AG09309 (cell line): ENCODE data around the gene AKR1C1.
A peak's percentile ranks its signal among the peaks of the same experiment; 100 is the strongest.
"Not testable (repeated sequence)": the region's sequence is repeated elsewhere in the genome, so short reads cannot be mapped to it uniquely, and the experiment has no call there.

ENCODE experiments used
- DNase-seq: peaks from one replicate; pipeline ENCODE4 v3.0.0-alpha.2; 2010; ENCODE audit warnings: low read depth
- H3K4me3 ChIP-seq: 2 replicates; pipeline ENCODE4 v1.5.1; 2011; ENCODE audit warnings: mild to moderate bottlenecking, low read depth, low read length, moderate library complexity; ENCODE audit not compliant: control insufficient read depth
- TF ChIP-seq, protein P1 (sequence below): IDR thresholded peaks from 2 replicates; pipeline ENCODE4 v1.5.1; 2011; ENCODE audit warnings: mild to moderate bottlenecking, low read depth, low read length, inconsistent platforms; ENCODE audit not compliant: insufficient read depth, control insufficient read depth; ENCODE audit errors: missing control alignments

The AKR1C1 gene

DNA sequence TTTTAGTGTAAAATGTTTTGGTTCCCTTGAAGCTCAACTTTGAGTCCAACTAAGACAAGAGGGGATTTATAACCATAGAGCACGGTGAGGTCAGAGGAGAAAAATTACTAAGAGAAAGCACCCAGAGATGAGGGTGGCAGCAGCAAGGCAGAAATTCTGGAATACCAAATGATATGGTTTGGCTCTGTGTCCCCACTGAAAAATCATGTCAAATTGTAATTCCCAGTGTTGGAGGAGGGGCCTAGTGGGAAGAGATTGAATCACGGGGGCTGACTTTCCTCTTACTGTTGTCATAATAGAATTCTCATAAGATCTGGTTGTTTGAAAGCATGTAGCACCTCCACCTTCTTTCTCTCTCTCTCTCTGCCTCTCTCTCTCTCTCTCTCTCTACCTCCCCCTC is 19.4 kb upstream of the AKR1C1 start:
- TF ChIP-seq, protein P1, sequence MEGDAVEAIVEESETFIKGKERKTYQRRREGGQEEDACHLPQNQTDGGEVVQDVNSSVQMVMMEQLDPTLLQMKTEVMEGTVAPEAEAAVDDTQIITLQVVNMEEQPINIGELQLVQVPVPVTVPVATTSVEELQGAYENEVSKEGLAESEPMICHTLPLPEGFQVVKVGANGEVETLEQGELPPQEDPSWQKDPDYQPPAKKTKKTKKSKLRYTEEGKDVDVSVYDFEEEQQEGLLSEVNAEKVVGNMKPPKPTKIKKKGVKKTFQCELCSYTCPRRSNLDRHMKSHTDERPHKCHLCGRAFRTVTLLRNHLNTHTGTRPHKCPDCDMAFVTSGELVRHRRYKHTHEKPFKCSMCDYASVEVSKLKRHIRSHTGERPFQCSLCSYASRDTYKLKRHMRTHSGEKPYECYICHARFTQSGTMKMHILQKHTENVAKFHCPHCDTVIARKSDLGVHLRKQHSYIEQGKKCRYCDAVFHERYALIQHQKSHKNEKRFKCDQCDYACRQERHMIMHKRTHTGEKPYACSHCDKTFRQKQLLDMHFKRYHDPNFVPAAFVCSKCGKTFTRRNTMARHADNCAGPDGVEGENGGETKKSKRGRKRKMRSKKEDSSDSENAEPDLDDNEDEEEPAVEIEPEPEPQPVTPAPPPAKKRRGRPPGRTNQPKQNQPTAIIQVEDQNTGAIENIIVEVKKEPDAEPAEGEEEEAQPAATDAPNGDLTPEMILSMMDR = no peak
- H3K4me3 ChIP-seq = no peak overlapping the region
- DNase-seq = no peak

DNA sequence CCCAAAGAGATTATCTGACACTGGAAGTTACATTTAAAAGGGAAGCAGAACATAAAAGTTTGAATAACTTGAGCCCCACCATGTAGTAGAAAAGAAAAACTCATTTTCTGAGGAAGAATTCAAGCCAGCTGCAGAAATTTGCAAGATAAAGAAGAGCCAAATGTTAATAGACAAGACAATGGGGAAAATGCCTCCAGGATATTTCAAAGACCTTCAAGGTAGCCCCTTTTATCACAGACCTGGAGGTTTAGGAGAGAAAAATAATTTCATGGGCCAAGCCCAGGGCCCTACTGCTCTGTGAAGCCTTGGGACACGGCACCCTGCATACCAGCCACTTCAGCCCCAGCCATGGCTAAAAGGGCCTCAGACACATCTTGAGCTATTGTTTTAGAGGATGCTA is 18.4 kb upstream of the AKR1C1 start:
- no peak for DNase-seq
- no peak overlapping the region for H3K4me3 ChIP-seq
- TF ChIP-seq, protein P1 = no peak

DNA sequence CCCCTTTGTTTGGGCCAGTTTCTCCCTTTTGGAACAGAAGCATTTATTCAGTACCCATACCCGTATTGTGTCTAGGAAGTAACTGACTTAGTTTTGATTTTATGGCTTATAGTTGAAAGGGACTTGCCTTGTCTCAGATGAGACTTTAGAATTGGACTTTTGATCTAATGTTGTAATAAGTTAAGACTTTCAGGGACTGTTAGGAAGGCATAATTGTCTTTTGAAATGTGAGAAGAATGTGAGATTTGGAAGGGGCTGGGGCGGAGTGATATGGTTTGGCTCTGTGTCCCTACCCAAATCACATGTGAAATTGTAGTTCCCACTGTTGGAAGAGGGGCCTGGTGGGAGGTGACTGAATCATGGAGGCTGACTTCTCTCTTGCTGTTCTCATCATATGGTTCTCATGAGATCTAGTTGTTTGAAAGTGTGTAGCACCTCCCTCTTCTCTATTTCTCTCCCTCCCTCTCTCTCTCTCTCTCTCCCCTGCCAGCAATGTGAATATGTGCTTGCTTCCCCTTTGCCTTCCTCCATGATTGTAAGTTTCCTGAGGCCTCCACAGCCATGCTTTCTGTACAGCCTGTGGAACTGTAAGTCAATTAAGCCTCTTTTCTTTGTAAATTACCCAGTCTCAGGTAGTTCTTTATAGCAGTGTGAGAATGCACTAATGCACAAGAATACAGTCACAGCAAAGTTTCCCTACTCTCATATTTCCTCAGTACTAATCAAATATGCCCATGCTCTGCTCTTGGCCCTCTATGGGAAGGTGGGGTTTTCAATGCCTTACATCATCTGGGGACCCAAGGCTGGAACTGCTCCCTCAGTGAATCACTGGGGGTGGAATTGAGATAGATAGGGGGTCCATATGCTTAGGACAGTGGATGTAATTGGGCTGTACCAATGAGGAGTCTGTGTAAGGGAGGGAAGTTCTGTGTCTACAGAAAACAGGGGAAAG is 17.2 kb upstream of the AKR1C1 start:
- H3K4me3 ChIP-seq = no peak overlapping the region
- no peak for DNase-seq
- TF ChIP-seq, protein P1 = no peak

- TF ChIP-seq, protein P1 = no peak
- DNase-seq = no peak
- no peak overlapping the region for H3K4me3 ChIP-seq
These were observed 16.1 kb upstream of the AKR1C1 start for GRCh38 chr10:4947039-4947634.

DNA sequence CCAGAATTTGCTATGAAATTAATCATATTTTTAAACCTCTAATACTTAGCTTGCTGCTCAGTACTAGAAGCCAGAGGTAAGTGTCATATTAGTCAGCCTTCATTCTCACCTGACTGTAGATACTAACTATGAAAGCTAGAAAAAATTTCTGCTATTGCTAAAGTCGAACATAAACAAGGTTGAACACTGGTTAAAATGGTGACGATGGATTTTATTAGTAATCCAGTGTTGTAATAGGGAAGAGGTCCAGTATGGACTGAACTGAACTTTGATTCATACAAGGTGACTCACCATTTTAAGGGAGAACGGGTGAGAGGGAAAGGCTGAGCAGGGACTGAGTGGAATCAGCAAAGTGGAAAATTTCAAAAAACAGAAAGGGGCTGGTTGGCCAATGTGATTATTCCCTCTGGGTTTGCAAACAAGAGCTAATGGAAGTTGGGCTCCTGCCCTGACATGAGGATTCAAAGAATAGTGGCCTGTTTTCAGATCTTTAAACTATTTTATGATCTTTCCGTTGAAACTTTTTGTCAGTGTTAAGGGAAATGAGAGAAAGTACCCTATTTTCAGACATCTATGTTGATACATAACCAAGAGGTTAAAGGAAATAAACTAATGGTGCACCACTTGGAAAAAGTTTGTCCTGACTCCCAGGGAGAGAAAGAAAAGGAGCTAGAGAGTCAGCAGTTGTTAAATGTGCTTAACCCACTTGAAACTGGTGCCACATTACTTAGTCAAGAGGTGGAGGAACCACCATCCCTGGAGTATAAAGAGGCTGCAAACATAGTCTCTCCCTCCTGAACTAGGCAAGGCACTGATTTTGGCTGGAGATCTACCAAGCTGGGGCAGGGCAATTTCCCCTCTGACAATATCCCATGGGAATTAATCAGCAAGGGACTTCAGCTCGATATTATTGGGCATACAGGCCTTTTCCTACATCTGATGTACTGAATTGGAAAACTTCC is 15.3 kb upstream of the AKR1C1 start:
- peak; percentile 90 for DNase-seq
- TF ChIP-seq, protein P1 = no peak
- H3K4me3 ChIP-seq = no peak overlapping the region

- not testable (repeated sequence) for H3K4me3 ChIP-seq, DNase-seq
These were observed 11.6 kb upstream of the AKR1C1 start for GRCh38 chr10:4951512-4952162.
